GM12878 (cell line): ENCODE measurements around the gene COX6B2. TPM values are rescaled to one million over a fixed set of nuclear protein-coding genes. Genes with fewer than 3 reads are reported as not detected.

ENCODE experiments used
- ATF7 ChIP-seq: fragments of 450-650 bp; IDR thresholded peaks from 2 replicates; pipeline ENCODE4 v1.6.1; 2016; ENCODE audit warnings: low read depth, mild to moderate bottlenecking
- CBX3 ChIP-seq: fragments of 200-600 bp; sonication (generic); IDR thresholded peaks from 2 replicates; pipeline ENCODE4 v1.6.1; 2016; ENCODE audit warnings: low read depth, borderline replicate concordance
- CBX5 ChIP-seq: sonication (generic); IDR thresholded peaks from 2 replicates; pipeline ENCODE4 v1.6.1; 2016; ENCODE audit warnings: low read depth, moderate library complexity, mild to moderate bottlenecking, inconsistent platforms
- CREB1 ChIP-seq: IDR thresholded peaks from 2 replicates; pipeline ENCODE4 v1.6.1; 2012; ENCODE audit warnings: low read depth, mild to moderate bottlenecking, inconsistent platforms
- CREM ChIP-seq: IDR thresholded peaks from 2 replicates; pipeline ENCODE4 v1.6.1; 2014; ENCODE audit warnings: antibody characterized with exemption, low read depth
- CTCF ChIP-seq, 3 experiments: IDR thresholded peaks in 2 of 3; conservative IDR thresholded peaks in 1 of 3; 2 replicates each; pipeline ENCODE4 v1.5.1; 2011; ENCODE audit warnings: low read depth in 3 of 3, low read length in 3 of 3, mild to moderate bottlenecking in 3 of 3, control low read depth in 2 of 3, moderate library complexity in 2 of 3, inconsistent platforms in 1 of 3, mixed read lengths in 1 of 3; ENCODE audit not compliant: control insufficient read depth in 2 of 3, insufficient read depth in 1 of 3; ENCODE audit errors: extremely low read depth in 1 of 3
- FOXK2 ChIP-seq: fragments of 450-650 bp; IDR thresholded peaks from 2 replicates; pipeline ENCODE4 v1.6.1; 2017; ENCODE audit warnings: mild to moderate bottlenecking, moderate library complexity
- IKZF1 ChIP-seq: fragments of 450-650 bp; conservative IDR thresholded peaks from 2 replicates; pipeline ENCODE4 v1.6.1; 2017; ENCODE audit warnings: antibody characterized with exemption, mild to moderate bottlenecking
- MEF2B ChIP-seq: fragments of 450-650 bp; IDR thresholded peaks from 2 replicates; pipeline ENCODE4 v1.6.1; 2018; ENCODE audit warnings: mild to moderate bottlenecking, moderate library complexity; ENCODE audit not compliant: partially characterized antibody, poor library complexity, severe bottlenecking
- MTA2 ChIP-seq: fragments of 450-650 bp; IDR thresholded peaks from 2 replicates; pipeline ENCODE4 v1.6.1; 2016; ENCODE audit warnings: low read depth, mild to moderate bottlenecking, moderate library complexity
- RELB ChIP-seq: fragments of 450-650 bp; IDR thresholded peaks from 2 replicates; pipeline ENCODE4 v1.6.1; 2017; ENCODE audit warnings: low read depth, mild to moderate bottlenecking, moderate library complexity
- REST ChIP-seq: IDR thresholded peaks from 2 replicates; pipeline ENCODE4 v1.6.1; 2012; ENCODE audit warnings: mild to moderate bottlenecking, low read depth, low read length
- SKIL ChIP-seq: fragments of 450-650 bp; IDR thresholded peaks from 2 replicates; pipeline ENCODE4 v1.6.1; 2017; ENCODE audit warnings: mild to moderate bottlenecking, low read depth, inconsistent platforms; ENCODE audit not compliant: poor library complexity, severe bottlenecking
- SREBF2 ChIP-seq: IDR thresholded peaks from 2 replicates; pipeline ENCODE4 v1.6.1; 2012; ENCODE audit warnings: mild to moderate bottlenecking, low read length
- TARDBP ChIP-seq: IDR thresholded peaks from 2 replicates; pipeline ENCODE4 v1.6.1; 2016; ENCODE audit warnings: borderline replicate concordance
- TBL1XR1 ChIP-seq: IDR thresholded peaks from 2 replicates; pipeline ENCODE4 v1.6.1; 2012; ENCODE audit warnings: low read depth, low read length, improper control_type of control experiment
- TCF3 ChIP-seq: IDR thresholded peaks from 2 replicates; pipeline ENCODE4 v1.6.1; 2012; ENCODE audit warnings: low read depth, mild to moderate bottlenecking, low read length, borderline replicate concordance; ENCODE audit not compliant: insufficient read depth
- ZBTB33 ChIP-seq: fragments of 450-650 bp; IDR thresholded peaks from 2 replicates; pipeline ENCODE4 v1.6.1; 2017; ENCODE audit warnings: mild to moderate bottlenecking
- ZNF24 ChIP-seq: fragments of 450-650 bp; IDR thresholded peaks from 2 replicates; pipeline ENCODE4 v1.6.1; 2017; ENCODE audit warnings: antibody characterized with exemption, mild to moderate bottlenecking
- polyA plus RNA-seq, 11 experiments: library from polyadenylated mRNA; depleted of rRNA in 4 of 11; unstranded in 6 of 11; stranded (reverse) in 5 of 11; fragments of >200 nt; fragmentation: Nextera tagmentation in 4 of 11; fragmentation: Illumina TruSeq in 1 of 11; extraction: Ambion mirVana in 4 of 11; extraction: Trizol in 1 of 11; gene quantifications; 1 replicate in 1 of 11; 2 replicates in 10 of 11; pipeline versions ENCODE4 v1.2.1 to v1.2.3, GENCODE V29; 2011 to 2016; ENCODE audit warnings: inconsistent platforms in 2 of 11, missing spikeins in 2 of 11, low read depth in 1 of 11
- total RNA-seq, 4 experiments: library from RNA; depleted of rRNA in 3 of 4; stranded (reverse); fragments of >200 nt in 3 of 4; fragmentation: Illumina TruSeq in 1 of 4; extraction: Trizol in 1 of 4; gene quantifications; 2 replicates each; pipeline versions ENCODE4 v1.2.1 to v1.2.3, GENCODE V29; 2013 to 2021

COX6B2 gene
- total and polyA plus RNA-seq, 10 of the 15 experiments (the other 5 are each of a cell fraction or from before 2014, with no cell fraction given), result 0.05 to 0.08 (median 0.07) TPM; not detected in 6

- TF ChIP-seq RELB (no peak), ATF7 (no peak), CREB1 (peak; percentile 53; the same call in 1 of the 2 replicates), MTA2 (no peak), IKZF1 (peak; percentile 52), ZNF24 (no peak), TBL1XR1 (no peak), ZBTB33 (peak; percentile 81), SREBF2 (no peak), MEF2B (no peak), CBX3 (no peak), TCF3 (no peak), CREM (peak; percentile 76), CTCF (IDR thresholded peaks at IDR 0.05 in 2 of 3, conservative IDR thresholded peaks at IDR 0.05 in 1 of 3; ENCODE audit: control insufficient read depth in 2 of 3, extremely low read depth in 1 of 3, insufficient read depth in 1 of 3, low read depth in 3 of 3, low read length in 3 of 3) (no peak), FOXK2 (no peak), REST (no peak), SKIL (no peak), TARDBP (peak; percentile 79; the same call in 1 of the 2 replicates), CBX5 (no peak)
Measured at GRCh38 chr19:55304279-55304978, 50.1 kb downstream of the COX6B2 start (continued).
